HepG2 (cell line): ENCODE results near the gene SARS2. TPM values are rescaled to one million over a fixed set of nuclear protein-coding genes. Genes with fewer than 3 reads are reported as not detected.

Experiments
- ARID4A ChIP-seq: sonication (generic); formaldehyde crosslinking; IDR thresholded peaks from 2 replicates; pipeline ENCODE4 v1.5.0; 2020; ENCODE audit warnings: mild to moderate bottlenecking, missing genetic modification reagents, borderline replicate concordance
- ARID5B ChIP-seq: IDR thresholded peaks from 2 replicates; pipeline ENCODE4 v1.4.0; 2020; ENCODE audit warnings: mild to moderate bottlenecking, missing genetic modification reagents
- CENPBD1 ChIP-seq: sonication (generic); formaldehyde crosslinking; IDR thresholded peaks from 2 replicates; pipeline ENCODE4 v1.8.0; 2022; ENCODE audit warnings: missing genetic modification reagents, low read depth, mild to moderate bottlenecking, borderline replicate concordance
- FOXP4 ChIP-seq: sonication (generic); formaldehyde crosslinking; IDR thresholded peaks from 2 replicates; pipeline ENCODE4 v1.4.0; 2020; ENCODE audit warnings: missing genetic modification reagents
- RAD51 ChIP-seq: fragments of 450-650 bp; IDR thresholded peaks from 2 replicates; pipeline ENCODE4 v1.6.1; 2016; ENCODE audit warnings: borderline replicate concordance
- TAF15 ChIP-seq: fragments of 200-400 bp; formaldehyde crosslinking; IDR thresholded peaks from one replicate; pipeline ENCODE4 v1.6.1; 2018; ENCODE audit warnings: mild to moderate bottlenecking, low read depth, low read length; ENCODE audit not compliant: poor library complexity, severe bottlenecking
- ZBTB40 ChIP-seq, 2 experiments: fragments of 450-650 bp in 1 of 2; sonication (generic) in 1 of 2; formaldehyde crosslinking in 1 of 2; IDR thresholded peaks; 2 replicates each; pipeline versions ENCODE4 v1.6.1 to v1.8.0; 2016 to 2022; ENCODE audit warnings: antibody characterized with exemption in 1 of 2, mild to moderate bottlenecking in 1 of 2, missing genetic modification reagents in 1 of 2
- polyA plus RNA-seq, 8 experiments: library from polyadenylated mRNA; depleted of rRNA in 3 of 8; stranded (reverse) in 7 of 8; unstranded in 1 of 8; fragments of >200 nt; fragmentation: Illumina TruSeq in 4 of 8; extraction: Trizol in 4 of 8; gene quantifications; 2 replicates each; pipeline versions ENCODE4 v1.2.1 to v1.2.3, GENCODE V29; 2011 to 2016; ENCODE audit warnings: low read depth in 4 of 8, missing spikeins in 1 of 8, mixed read lengths in 1 of 8; ENCODE audit not compliant: insufficient read depth in 1 of 8
- total RNA-seq, 5 experiments: library from RNA; depleted of rRNA; stranded (reverse); fragments of >200 nt; fragmentation: Illumina TruSeq; extraction: Trizol; gene quantifications; 2 replicates each; pipeline ENCODE4 v1.2.3, GENCODE V29; 2016; ENCODE audit warnings: low read depth in 1 of 5

SARS2 gene
- total and polyA plus RNA-seq, 2 of the 13 experiments (the other 11 are each of a cell fraction or from before 2014, with no cell fraction given): 40.0 to 48.6 TPM

- TF ChIP-seq ARID5B (CRISPR knock-in tag): no peak
- TF ChIP-seq ZBTB40 (IDR thresholded peaks at IDR 0.05): no peak
- TF ChIP-seq ZBTB40 (CRISPR knock-in tag; IDR thresholded peaks at IDR 0.05): no peak
- peak; percentile 45; the same call in 1 of the 2 replicates for TF ChIP-seq ARID4A (CRISPR knock-in tag)
- TF ChIP-seq CENPBD1: no peak
- no peak for TF ChIP-seq RAD51
- TF ChIP-seq FOXP4: 0 out of 2 replicates have a peak, but pooled peaks have one; percentile 44
- no peak for TF ChIP-seq TAF15
Observed at GRCh38 chr19:38917921-38918491, 12.6 kb downstream of the SARS2 start (continued).
